NOMO-1 treated with DMSO at 0.1 percent for 48 hours (cell line): Measurements from ENCODE around the gene XXYLT1.

Source experiments
- DNase-seq: peaks from one replicate; lab custom pipeline; 2025; ENCODE audit not compliant: unreplicated experiment; lab: John Stamatoyannopoulos, UW

Gene XXYLT1

GRCh38 chr3:195069501-195070251 lies 201.3 kb downstream of the XXYLT1 start:
- DNase-seq: no peak

- DNase-seq: no peak
Observed at GRCh38 chr3:195068084-195069080, 202.6 kb downstream of the XXYLT1 start.

- DNase-seq: no peak
Observed at GRCh38 chr3:195066441-195066841, 204.5 kb downstream of the XXYLT1 start.

GRCh38 chr3:195065864-195066185 lies 205.1 kb downstream of the XXYLT1 start:
- no peak for DNase-seq

GRCh38 chr3:195065142-195065863 lies 205.7 kb downstream of the XXYLT1 start:
- DNase-seq: no peak

GRCh38 chr3:195064300-195064931 lies 206.5 kb downstream of the XXYLT1 start:
- DNase-seq: no peak

- no peak for DNase-seq
Observed at GRCh38 chr3:195063581-195064193, 207.3 kb downstream of the XXYLT1 start.

GRCh38 chr3:195062866-195063540 lies 208.0 kb downstream of the XXYLT1 start:
- no peak for DNase-seq

GRCh38 chr3:195061756-195062655 lies 209.0 kb downstream of the XXYLT1 start:
- no peak for DNase-seq

- DNase-seq: no peak
Observed at GRCh38 chr3:195060531-195061291, 210.2 kb downstream of the XXYLT1 start.

- no peak for DNase-seq
Observed at GRCh38 chr3:195060217-195060481, 210.8 kb downstream of the XXYLT1 start.

- no peak for DNase-seq
Observed at GRCh38 chr3:195059471-195060216, 211.3 kb downstream of the XXYLT1 start.

GRCh38 chr3:195059006-195059350 lies 212.0 kb downstream of the XXYLT1 start:
- no peak for DNase-seq

- DNase-seq: no peak
Observed at GRCh38 chr3:195058336-195059005, 212.5 kb downstream of the XXYLT1 start.

- no peak for DNase-seq
Observed at GRCh38 chr3:195057716-195058115, 213.2 kb downstream of the XXYLT1 start.

- DNase-seq: no peak
Observed at GRCh38 chr3:195056506-195056905, 214.5 kb downstream of the XXYLT1 start.

- no peak for DNase-seq
Observed at GRCh38 chr3:195054311-195054710, 216.6 kb downstream of the XXYLT1 start.
